OCI-LY7 (cell line): Measurements from ENCODE around the gene FAM156B.
"Not testable (repeated sequence)": the region's sequence is repeated elsewhere in the genome, so short reads cannot be mapped to it uniquely, and the experiment has no call there.

Experiments used
- EZH2phosphoT487 ChIP-seq: fragments of 200-600 bp; sonication (generic); IDR thresholded peaks from 2 replicates; pipeline ENCODE4 v1.6.1; 2018; ENCODE audit warnings: low read depth, borderline replicate concordance, mild to moderate bottlenecking, mixed run types, antibody characterized with exemption, low read length, moderate library complexity, mixed read lengths
- TF ChIP-seq, protein P1 (sequence below): fragments of 200-600 bp; sonication (generic); conservative IDR thresholded peaks from 2 replicates; pipeline ENCODE4 v1.5.1; 2014; ENCODE audit warnings: mild to moderate bottlenecking, antibody characterized with exemption, low read length, moderate library complexity, mixed read lengths

DNA sequence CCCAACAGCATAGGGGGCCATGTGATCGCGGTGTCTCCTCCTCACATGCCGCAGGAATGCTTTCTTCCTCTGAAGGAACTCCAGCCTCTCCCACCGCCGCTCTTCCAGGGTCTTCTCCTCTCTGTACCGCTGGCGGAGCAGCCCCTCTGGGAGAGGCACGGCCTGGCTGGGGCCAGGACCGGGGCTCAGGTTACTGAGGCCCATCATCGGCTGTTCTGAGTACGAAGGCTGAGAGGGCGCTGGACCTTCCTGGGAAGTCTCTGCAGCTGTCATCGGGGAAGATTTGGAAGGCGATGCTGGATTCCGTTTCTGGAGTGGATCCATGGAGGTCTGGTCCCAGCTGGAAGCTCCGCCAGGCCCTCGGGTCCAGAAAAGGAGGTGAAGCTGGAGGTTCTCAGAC is 51.1 kb downstream of the FAM156B start:
- TF ChIP-seq, protein P1, sequence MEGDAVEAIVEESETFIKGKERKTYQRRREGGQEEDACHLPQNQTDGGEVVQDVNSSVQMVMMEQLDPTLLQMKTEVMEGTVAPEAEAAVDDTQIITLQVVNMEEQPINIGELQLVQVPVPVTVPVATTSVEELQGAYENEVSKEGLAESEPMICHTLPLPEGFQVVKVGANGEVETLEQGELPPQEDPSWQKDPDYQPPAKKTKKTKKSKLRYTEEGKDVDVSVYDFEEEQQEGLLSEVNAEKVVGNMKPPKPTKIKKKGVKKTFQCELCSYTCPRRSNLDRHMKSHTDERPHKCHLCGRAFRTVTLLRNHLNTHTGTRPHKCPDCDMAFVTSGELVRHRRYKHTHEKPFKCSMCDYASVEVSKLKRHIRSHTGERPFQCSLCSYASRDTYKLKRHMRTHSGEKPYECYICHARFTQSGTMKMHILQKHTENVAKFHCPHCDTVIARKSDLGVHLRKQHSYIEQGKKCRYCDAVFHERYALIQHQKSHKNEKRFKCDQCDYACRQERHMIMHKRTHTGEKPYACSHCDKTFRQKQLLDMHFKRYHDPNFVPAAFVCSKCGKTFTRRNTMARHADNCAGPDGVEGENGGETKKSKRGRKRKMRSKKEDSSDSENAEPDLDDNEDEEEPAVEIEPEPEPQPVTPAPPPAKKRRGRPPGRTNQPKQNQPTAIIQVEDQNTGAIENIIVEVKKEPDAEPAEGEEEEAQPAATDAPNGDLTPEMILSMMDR, result not testable (repeated sequence)
- not testable (repeated sequence) for TF ChIP-seq EZH2phosphoT487
